Activated CD4-positive, alpha-beta T cell treated with anti-CD3 and anti-CD28 coated beads, Interleukin-2, amount 10 ng/mL, durations not matched to agents 24 days and 14 days (primary cell): ENCODE measurements around the gene ACER3. TPM values are rescaled to one million over a fixed set of nuclear protein-coding genes. Genes with fewer than 3 reads are reported as not detected.

ENCODE experiments used
- total RNA-seq: library from RNA; stranded (reverse); gene quantifications from 2 replicates; pipeline ENCODE4 v1.2.3, GENCODE V29; 2022

Gene ACER3
- total RNA-seq, 1 donor from 2014 or later: 12.5 TPM

Other genes starting within 250 kb of the ACER3 start
- gene LRRC32, start 190.2 kb upstream of the ACER3 start, total RNA-seq: 6.6 and 8.6 TPM in 2 replicates
- gene TSKU, start 77.6 kb upstream of the ACER3 start, total RNA-seq: 3.4 and 5.2 TPM in 2 replicates
- gene B3GNT6, start 173.5 kb downstream of the ACER3 start, total RNA-seq: not detected in 2 replicates
- gene CAPN5, start 206.1 kb downstream of the ACER3 start, total RNA-seq: 0.30 TPM in 1 of 2 replicates, not detected in the other
- not detected in 2 replicates for gene OMP, start 241.9 kb downstream of the ACER3 start, total RNA-seq